ENCODE data around the gene EIF1AY.
"Not testable (repeated sequence)": the region's sequence is repeated elsewhere in the genome, so short reads cannot be mapped to it uniquely, and the experiment has no call there.

The EIF1AY gene, protein sequence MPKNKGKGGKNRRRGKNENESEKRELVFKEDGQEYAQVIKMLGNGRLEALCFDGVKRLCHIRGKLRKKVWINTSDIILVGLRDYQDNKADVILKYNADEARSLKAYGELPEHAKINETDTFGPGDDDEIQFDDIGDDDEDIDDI
- long read RNA-seq, donor 1 = 0 reads
- long read RNA-seq, donor 2, transcript EIF1AY-201 (7 exons, 1,390 nt) = major isoform, 21 of 28 reads
- long read RNA-seq, donor 2, partial matches to known transcripts = 6 of 28 reads
- long read RNA-seq, donor 2, other reads (novel, unspliced or antisense) = 0 of 28 reads
- long read RNA-seq, donor 3 = 0 reads
- long read RNA-seq, donor 4, transcript EIF1AY-203 (2 exons, 3,148 nt) = minor isoform, 5 of 17 reads
- long read RNA-seq, donor 4, transcript EIF1AY-201 (7 exons, 1,390 nt) = major isoform, 10 of 17 reads
- long read RNA-seq, donor 4, partial matches to known transcripts = 0 of 17 reads
- long read RNA-seq, donor 4, other reads (novel, unspliced or antisense) = 0 of 17 reads
- long read RNA-seq, donor 5, transcript EIF1AY-201 (7 exons, 1,390 nt) = major isoform, 27 of 35 reads
- long read RNA-seq, donor 5, partial matches to known transcripts = 0 of 35 reads
- long read RNA-seq, donor 5, other reads (novel, unspliced or antisense) = 5 of 35 reads
- long read RNA-seq, donor 6 = 0 reads
- long read RNA-seq, donor 7 = 0 reads
- long read RNA-seq, donor 8 = 0 reads

DNA sequence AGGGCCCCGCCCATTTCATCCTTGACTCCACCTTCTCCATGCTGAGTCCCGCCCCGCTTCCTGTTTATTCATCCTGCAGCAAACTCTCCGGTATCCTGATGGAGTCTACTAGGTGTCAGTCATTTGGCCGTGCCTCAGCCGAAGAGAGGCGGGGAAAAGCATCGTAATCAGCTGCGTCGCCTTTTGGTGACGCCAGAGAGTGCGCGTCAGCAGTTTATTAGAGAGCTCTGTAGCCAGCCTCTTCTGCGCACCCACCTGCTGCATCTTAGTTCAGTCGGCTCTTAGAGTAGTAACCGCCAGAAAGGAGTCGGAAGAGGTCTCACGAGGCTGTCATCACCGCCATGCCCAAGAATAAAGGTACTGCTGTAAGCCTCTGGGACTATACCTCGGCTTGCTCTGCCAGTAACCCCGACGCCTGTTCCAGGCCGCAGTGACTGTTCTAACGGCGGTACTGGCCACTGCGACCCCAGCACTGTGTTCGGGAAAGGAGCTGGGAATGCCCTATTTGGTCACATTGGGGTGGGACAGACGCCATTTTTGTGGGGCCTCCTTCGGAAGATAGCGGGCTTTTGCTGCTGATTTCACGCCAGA, at the start of gene EIF1AY:
EIF1AY (plus strand) TSS at position 246 of the 591 bp plus-strand sequence; CDS start at position 342, 96 bp downstream.
- peak; percentile 66 for DNase-seq

DNA sequence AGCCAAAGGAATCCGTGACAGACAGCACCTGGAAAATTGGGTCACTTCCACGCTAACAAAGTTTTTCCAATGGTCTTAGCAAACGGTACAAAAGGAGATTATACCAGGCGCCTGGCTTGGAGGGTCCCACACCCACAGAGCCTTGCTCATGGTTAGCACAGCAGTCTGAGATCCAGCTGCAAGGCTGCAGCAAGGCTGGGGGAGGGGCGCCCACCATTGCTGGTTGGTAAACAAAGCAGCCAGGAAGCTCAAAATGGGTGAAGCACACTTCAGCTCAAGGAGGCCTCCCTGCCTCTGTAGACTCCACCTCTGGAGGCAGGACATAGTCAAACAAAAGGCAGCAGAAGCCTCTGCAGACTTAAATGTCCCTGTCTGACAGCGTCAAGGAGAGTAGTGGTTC, 47.1 kb upstream of the EIF1AY start:
- no peak for DNase-seq

DNA sequence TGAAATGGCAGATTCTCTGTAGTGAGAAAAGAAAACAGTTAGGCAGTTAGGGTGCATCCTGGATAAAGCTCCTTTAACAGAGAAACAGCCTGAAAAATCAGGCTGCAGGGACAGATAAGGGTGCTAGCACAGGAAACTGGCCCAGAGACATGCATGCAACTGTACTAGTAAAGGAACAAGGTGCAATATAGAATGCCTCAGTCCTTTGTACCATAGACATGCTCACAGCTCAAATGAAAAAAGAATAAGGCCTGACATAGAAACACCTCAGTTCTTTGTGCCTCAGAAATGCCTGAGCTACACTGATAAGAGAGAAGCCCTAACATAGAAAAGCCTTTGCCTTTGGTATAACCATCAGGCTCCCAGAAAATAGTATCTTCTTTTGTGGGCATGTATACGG, 37.4 kb upstream of the EIF1AY start:
- no peak for DNase-seq

DNA sequence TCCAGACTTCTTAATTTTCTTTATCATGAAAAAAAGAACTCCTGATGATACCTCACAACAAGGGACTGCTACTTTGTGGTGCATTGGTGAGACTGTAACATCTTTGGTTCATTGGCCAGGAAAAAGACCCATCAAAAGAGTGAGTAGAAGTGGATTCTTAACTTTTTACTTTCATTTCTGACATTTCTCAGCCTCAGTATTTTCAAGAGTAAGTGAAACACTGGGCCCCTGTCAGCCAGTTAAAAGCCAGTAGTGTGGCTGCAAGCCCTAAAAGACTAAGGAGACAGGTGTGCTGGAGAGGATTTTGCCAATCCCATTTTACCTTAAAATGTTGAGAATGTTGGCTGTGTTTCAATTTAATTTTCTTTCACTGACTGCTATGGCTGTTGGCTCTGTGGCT, 36.6 kb upstream of the EIF1AY start:
- DNase-seq = no peak

DNA sequence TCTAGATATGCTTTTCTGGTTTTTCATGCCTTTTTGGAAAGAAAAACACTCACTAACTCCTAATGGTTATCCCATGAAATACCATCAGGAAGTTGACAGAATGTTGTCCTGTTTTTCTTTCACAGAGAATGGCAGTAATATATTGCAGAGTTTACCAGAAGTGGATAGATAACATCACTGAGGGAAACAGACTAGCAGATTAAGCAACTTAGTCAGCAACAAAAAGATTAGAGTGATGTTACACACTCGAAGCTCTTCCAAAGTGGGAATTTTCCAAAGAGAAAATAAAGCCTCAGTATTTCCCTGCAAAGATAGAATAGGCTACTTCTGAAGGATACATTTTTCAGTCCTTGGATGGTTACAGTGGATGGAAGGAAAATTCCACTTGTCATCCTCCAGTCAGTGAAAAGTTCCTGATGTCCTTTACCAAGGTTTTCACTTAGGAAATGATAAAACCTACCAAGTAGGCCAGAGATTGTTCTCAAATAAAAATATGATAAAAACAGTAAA, 31.1 kb upstream of the EIF1AY start:
- DNase-seq = no peak

DNA sequence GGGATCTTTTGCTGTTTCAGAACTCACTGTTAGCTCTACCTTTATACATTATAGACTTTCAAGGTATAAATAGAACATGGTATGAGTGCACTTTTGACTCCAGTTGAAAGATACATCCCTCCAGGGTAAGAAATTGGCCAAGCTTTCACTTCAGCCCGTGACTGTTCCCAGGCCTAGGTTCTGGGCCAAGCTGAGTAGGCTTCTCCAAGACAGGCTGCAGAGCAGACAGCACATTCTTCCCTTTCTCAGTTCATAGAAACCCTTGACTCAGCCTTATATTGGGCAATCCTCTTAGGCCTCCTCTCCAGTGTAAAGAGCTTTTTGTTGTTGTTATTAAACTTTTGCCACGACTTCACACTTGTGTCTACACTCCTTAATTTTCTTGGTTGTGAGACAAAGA, 29.5 kb upstream of the EIF1AY start:
- DNase-seq = no peak

DNA sequence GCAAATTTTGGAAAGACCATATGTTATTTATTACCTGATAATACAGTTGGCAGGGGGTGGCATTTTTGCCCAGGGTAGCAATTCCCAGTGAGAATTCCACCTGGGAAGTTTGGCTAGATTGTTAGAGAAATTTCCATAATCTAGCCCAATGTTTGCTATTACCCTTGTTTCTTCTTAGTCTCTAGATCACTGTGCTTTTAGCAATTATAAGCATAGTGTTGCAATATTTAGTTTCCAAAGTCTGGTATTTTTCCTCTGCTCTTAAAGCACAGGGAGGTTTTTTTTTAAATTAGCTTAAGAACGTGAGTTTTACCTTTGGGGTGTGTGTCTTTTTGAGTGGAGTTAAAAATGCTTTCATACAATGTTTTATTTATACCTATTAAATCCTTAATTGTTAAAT, 26.3 kb upstream of the EIF1AY start:
- no peak for DNase-seq

DNA sequence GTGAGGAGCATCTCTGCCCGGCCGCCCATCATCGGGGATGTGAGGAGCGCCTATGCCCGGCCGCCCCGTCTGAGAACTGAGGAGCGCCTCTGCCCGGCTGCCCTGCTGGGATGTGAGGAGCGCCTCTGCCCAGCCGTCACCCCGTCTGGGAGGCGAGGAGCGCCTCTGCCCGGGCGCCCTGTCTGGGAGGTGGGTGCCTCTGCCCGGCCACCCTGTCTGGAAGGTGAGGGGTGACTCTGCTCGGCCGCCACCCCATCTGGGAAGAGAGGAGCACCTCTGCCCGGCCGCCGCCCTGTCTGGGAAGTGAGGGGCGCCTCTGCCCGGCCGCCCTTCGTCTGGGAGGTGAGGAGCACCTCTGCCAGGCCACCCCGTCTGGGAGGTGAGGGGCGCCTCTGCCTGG, 23.7 kb upstream of the EIF1AY start:
- DNase-seq = no peak

DNA sequence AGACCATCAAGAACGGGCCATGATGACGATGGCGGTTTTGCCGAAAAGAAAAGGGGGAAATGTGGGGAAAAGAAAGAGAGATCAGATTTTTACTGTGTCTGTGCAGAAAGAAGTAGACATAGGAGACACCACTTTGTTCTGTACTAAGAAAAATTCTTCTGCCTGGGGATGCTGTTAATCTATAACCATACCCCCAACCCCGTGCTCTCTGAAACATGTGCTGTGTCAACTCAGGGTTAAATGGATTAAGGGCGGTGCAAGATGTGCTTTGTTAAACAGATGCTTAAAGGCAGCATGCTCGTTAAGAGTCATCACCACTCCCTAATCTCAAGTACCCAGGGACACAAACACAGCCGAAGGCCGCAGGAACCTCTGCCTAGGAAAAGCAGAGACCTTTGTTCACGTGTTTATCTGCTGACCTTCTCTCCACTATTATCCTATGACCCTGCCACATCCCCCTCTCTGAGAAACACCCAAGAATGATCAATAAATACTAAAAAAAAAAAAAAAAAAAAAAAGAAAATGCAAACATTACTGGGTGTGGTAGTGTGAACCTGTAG, 22.7 kb upstream of the EIF1AY start:
- not testable (repeated sequence) for DNase-seq

DNA sequence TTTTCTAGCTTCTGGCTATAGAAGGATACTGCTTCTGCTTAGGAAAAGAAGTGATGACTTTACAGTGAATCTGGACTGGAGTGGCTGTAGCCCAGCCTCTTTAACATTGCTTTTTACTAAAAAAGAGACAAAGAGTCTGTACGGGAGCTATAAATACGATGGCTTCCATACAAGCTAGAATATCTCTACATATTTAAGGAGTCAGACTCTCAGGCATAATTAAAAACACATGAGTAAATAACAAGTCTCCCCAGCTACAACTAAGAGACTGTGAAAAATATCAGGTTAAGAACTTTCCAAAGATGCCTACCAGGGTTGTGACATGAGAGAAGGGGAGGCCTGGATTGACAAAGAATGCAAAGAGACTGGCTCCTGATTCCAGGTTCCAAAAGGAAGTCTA, 19.8 kb upstream of the EIF1AY start:
- DNase-seq = no peak

DNA sequence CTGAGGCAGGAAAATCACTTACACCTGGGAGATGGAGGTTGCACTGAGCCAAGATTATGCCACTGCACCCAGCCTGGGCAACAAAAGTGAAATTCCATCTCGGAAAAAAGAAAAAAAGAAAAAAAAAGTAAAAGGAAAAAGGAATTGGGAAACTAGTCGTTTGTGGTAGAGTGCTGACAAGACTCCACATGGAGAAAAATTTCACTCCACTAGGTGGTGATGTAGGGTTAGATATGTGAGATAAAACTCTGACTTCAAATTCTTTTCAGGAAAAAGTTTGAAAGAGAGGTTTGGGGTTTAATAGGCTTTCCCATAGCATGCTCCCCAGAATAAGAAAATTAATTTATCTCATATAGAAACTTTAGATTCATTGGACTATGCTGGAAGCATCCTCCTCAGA, 16.9 kb upstream of the EIF1AY start:
- DNase-seq = no peak

DNA sequence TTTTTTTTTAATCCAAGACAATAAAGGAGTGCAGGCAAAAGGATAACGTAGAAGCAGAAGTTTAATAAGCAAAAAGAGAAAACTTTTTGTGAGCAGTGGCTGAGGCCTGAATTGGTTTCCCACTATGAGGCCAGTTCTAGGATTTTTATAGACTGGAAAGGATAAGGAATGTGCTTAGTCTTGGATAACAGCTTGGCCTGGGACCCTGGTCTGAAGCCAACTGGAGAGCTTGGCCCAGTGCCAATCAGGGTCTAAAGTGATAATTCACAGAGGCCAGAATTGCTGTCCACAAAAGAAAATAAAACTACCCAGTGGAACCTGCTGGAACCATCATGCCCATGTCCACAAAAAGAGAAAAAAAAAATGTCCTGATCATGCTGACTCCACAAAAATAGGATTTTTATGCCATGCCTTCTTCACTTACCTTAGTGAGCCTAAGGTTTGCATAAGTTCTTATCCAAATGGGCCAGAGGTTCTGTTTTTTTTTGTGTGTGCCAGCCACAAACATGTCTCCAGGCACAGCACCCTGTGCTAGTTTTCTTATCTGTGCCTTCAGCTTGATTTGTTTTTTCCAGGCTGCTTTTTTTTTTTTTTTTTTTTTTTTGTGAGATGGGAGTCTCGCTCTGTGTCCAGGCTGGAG, 15.6 kb upstream of the EIF1AY start:
- DNase-seq = peak; percentile 5

DNA sequence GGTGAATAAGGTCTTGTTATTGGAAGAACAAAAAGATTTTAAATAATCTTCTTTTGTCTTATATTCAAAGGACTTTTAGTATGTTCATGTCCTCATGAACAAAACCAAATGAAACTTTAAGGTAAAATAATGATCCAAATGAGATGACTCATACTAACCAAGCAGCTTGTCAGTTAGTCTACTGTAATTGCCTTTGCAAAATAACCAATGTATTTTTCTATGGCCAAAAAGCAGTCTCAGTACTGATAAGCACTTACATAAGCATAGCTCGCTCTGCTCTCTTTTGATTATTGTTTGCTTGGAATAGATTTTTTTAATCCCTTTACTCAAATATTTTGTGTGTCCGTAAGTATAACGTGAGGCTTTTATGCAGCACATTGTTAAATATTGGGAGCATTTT, 4.3 kb upstream of the EIF1AY start:
- DNase-seq = no peak

DNA sequence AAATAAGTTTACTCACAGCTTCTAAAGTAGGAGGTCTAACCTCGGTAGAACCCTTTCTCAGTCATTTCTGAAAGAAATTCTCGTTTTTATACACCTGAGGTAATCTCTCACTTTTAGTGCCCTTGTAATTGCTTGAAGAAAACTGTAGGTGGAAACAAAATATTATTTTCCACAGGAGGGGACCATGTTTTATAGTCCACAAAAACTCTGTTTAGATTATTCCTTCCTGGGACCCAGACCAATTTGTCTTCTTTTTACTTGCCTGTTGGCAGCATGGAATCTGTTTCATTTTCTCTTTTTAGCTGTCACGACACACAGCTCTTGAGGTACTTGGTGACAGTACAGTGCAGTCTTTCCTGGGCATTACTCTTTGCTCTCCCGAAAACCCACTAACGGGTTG, 930 bp downstream of the EIF1AY start:
- no peak for DNase-seq

DNA sequence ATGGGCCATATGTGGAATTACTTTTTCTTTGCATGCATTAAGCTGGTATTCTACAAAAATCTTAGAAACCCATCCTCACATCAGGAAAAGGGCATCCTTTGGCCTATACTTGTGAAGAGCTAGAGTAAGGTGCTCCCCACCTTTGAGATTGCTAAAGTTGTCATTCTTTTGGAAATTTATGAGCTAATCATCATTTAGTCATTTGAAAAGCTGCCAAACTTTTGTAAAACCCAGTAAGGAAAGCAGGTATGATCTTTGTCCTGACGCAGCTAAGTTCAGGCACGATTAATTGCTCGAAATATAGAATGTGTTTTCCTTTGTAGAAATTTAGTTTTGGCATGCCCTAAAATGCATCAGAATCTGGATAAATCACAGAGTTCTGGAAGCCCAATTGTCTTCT, 2.6 kb downstream of the EIF1AY start:
- DNase-seq = no peak

DNA sequence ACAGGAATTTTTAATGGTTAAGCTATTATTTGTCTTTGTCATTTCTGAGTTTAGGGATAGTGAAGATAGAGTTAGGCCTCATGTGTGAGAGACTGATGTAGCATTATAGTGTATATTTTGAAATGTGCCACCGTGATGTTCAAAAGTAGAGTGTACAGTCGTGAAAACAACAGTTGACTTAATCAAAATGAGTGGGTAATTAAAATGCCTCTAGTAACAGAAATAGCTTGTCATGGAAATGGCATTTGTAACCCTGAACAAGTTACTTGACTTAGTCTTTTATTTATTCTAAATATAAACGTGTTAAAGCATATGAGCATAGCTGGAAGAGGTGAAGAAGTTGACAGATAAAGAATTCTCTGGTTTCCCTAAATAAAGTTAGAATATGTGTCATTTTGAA, 6.1 kb downstream of the EIF1AY start:
- DNase-seq = no peak

DNA sequence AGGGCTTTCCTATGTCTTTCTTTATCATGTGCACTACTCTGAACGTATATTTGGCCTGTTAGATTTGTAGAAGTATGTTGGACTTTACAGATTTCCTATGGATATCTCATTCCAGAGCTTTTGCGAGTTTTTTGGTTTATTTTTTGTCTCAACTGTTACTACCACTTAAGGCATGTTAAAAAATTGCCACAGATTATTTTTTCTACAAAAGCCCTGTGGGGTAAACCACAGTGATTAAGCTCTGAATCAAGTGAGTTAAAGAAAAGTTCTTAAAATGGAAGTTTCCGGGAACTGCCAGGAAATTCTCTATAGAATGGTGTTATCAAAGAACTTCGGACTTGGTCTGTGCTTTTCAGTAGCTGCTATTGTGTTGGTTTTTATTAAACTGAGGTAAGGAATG, 10.6 kb downstream of the EIF1AY start:
- DNase-seq = no peak
